CD14-positive monocyte (primary cell): ENCODE data around the gene MEP1B. TPM values are rescaled to one million over a fixed set of nuclear protein-coding genes. Genes with fewer than 3 reads are reported as not detected.
"Not testable (repeated sequence)": the region's sequence is repeated elsewhere in the genome, so short reads cannot be mapped to it uniquely, and the experiment has no call there.

Experiments used
- DNase-seq, 3 donors: peaks; one replicate each; pipeline ENCODE4 v3.0.0-alpha.2; 2011 to 2022
- H2AFZ ChIP-seq: 2 replicates; pipeline ENCODE4 v1.6.0; 2012; ENCODE audit warnings: mild to moderate bottlenecking, low read depth, low read length, inconsistent platforms; ENCODE audit not compliant: insufficient read depth, poor library complexity, severe bottlenecking
- H3K27ac ChIP-seq, 2 donors: 1 replicate in 1 of 2; 2 replicates in 1 of 2; pipeline ENCODE4 v1.5.1; 2012 to 2013; ENCODE audit warnings: low read length in 2 of 2, control low read depth in 1 of 2, inconsistent platforms in 1 of 2, low read depth in 1 of 2, mild to moderate bottlenecking in 1 of 2
- H3K27me3 ChIP-seq, 2 donors: one replicate each; pipeline versions ENCODE4 v1.6.0 to v1.6.1; 2011 to 2013; ENCODE audit warnings: low read length in 2 of 2; ENCODE audit not compliant: control insufficient read depth in 2 of 2, insufficient read depth in 2 of 2
- H3K36me3 ChIP-seq, 2 donors: replicated peaks in 1 of 2; 1 replicate in 1 of 2; 2 replicates in 1 of 2; pipeline versions ENCODE4 v1.5.1 to v1.6.1; 2012 to 2013; ENCODE audit warnings: low read length in 2 of 2, control low read depth in 1 of 2, inconsistent platforms in 1 of 2, mild to moderate bottlenecking in 1 of 2; ENCODE audit not compliant: insufficient read depth in 2 of 2, control insufficient read depth in 1 of 2
- H3K4me1 ChIP-seq, 2 donors: 1 replicate in 1 of 2; 2 replicates in 1 of 2; pipeline versions ENCODE4 v1.5.1 to v1.6.1; 2012 to 2013; ENCODE audit warnings: low read length in 2 of 2, control low read depth in 1 of 2, inconsistent platforms in 1 of 2, mild to moderate bottlenecking in 1 of 2, moderate library complexity in 1 of 2; ENCODE audit not compliant: insufficient read depth in 2 of 2, control insufficient read depth in 1 of 2
- H3K4me2 ChIP-seq: replicated peaks from 2 replicates; pipeline ENCODE3; 2012; ENCODE audit warnings: low read length, moderate library complexity, mild to moderate bottlenecking; ENCODE audit not compliant: poor library complexity, severe bottlenecking; ENCODE audit errors: extremely low read depth
- H3K4me3 ChIP-seq, 3 experiments: fragments of 200-600 bp in 1 of 3; sonication (generic) in 1 of 3; replicated peaks in 1 of 3; 1 replicate in 2 of 3; 2 replicates in 1 of 3; pipeline ENCODE4 v1.5.1; 2011 to 2013; ENCODE audit warnings: low read length in 3 of 3, mild to moderate bottlenecking in 3 of 3, control low read depth in 2 of 3, low read depth in 2 of 3, inconsistent platforms in 1 of 3, moderate library complexity in 1 of 3
- H3K79me2 ChIP-seq: 2 replicates; pipeline ENCODE4 v1.6.0; 2012; ENCODE audit warnings: mild to moderate bottlenecking, control low read depth, inconsistent platforms, low read length, moderate library complexity; ENCODE audit not compliant: insufficient read depth
- H3K9ac ChIP-seq: 2 replicates; pipeline ENCODE4 v1.6.0; 2017; ENCODE audit warnings: low read length, mild to moderate bottlenecking; ENCODE audit not compliant: insufficient read depth, poor library complexity, severe bottlenecking
- H3K9me3 ChIP-seq, 2 donors: replicated peaks in 1 of 2; 1 replicate in 1 of 2; 2 replicates in 1 of 2; pipeline versions ENCODE4 v1.5.1 to v1.6.1; 2012 to 2013; ENCODE audit warnings: low read length in 2 of 2, control low read depth in 1 of 2; ENCODE audit not compliant: control insufficient read depth in 1 of 2, insufficient read depth in 1 of 2
- H4K20me1 ChIP-seq: 2 replicates; pipeline ENCODE4 v1.6.0; 2012; ENCODE audit warnings: mild to moderate bottlenecking, low read length, control low read depth, moderate library complexity; ENCODE audit not compliant: insufficient read depth
- H3K27ac Mint-ChIP-seq, 7 donors: one replicate each; pipeline ENCODE4 v1.8.0; 2020; ENCODE audit warnings: mild to moderate bottlenecking in 7 of 7, mixed read lengths in 7 of 7, moderate library complexity in 6 of 7, inconsistent platforms in 2 of 7
- H3K27me3 Mint-ChIP-seq, 3 donors: one replicate each; pipeline ENCODE4 v1.8.0; 2021 to 2022; ENCODE audit warnings: low read depth in 3 of 3, mild to moderate bottlenecking in 3 of 3, mixed read lengths in 3 of 3, moderate library complexity in 3 of 3, inconsistent platforms in 1 of 3
- H3K36me3 Mint-ChIP-seq, 2 donors: one replicate each; pipeline ENCODE4 v1.8.0; 2020; ENCODE audit warnings: mixed read lengths in 2 of 2, inconsistent platforms in 1 of 2, mild to moderate bottlenecking in 1 of 2
- H3K4me1 Mint-ChIP-seq: one replicate; pipeline ENCODE4 v1.8.0; 2020; ENCODE audit warnings: mild to moderate bottlenecking, mixed read lengths
- H3K4me3 Mint-ChIP-seq, 2 donors: one replicate each; pipeline ENCODE4 v1.8.0; 2020; ENCODE audit warnings: mild to moderate bottlenecking in 2 of 2, mixed read lengths in 2 of 2, moderate library complexity in 1 of 2
- H3K9me3 Mint-ChIP-seq, 7 donors: one replicate each; pipeline ENCODE4 v1.8.0; 2020 to 2022; ENCODE audit warnings: mixed read lengths in 7 of 7, mild to moderate bottlenecking in 6 of 7, moderate library complexity in 6 of 7, inconsistent platforms in 2 of 7
- WGBS: methylation state at CpG from one replicate; pipeline ENCODE4 v1.1.5; 2013; ENCODE audit warnings: missing lambda C conversion rate; ENCODE audit not compliant: insufficient coverage; 5-methylcytosine and 5-hydroxymethylcytosine counted together
- intact Hi-C, 2 donors: fragments of 100-400 bp; cut with micrococcal nuclease; formaldehyde crosslinking; loops; one replicate each; pipeline versions ENCODE4 v1.15.0 to v1.15.1; 2023
- polyA plus RNA-seq, 3 donors: library from polyadenylated mRNA; depleted of rRNA in 1 of 3; unstranded in 2 of 3; stranded (reverse) in 1 of 3; fragments of 300-500 nt in 2 of 3; fragments of >200 nt in 1 of 3; fragmentation: Illumina TruSeq in 2 of 3; gene quantifications; 1 replicate in 2 of 3; 2 replicates in 1 of 3; pipeline ENCODE4 v1.2.3, GENCODE V29; 2012 to 2021
- TF ChIP-seq, protein P1 (sequence below): fragments of 200-600 bp; IDR thresholded peaks from one replicate; pipeline ENCODE4 v1.8.0; 2022; ENCODE audit warnings: antibody characterized with exemption, mild to moderate bottlenecking

The MEP1B gene
- polyA plus RNA-seq, 3 donors, result not detected

- DNase-seq, result no peak
- H3K27me3 Mint-ChIP-seq, result no peaks in the 10 kb centered on the region
- no peaks in the 10 kb centered on the region for H3K4me1 Mint-ChIP-seq
- intact Hi-C loops, result no loop called here
- Histone ChIP-seq H3K9me3 (no peaks in the 10 kb centered on the region), H3K36me3 (no peaks in the 10 kb centered on the region), H3K4me3 (no peak overlapping the region), H3K27me3 (no peaks in the 10 kb centered on the region), H2AFZ (no peak overlapping the region), H3K4me2 (no peak overlapping the region), H4K20me1 (no peaks in the 10 kb centered on the region), H3K27ac (no peak overlapping the region), H3K4me1 (no peaks in the 10 kb centered on the region), H3K9ac (no peak overlapping the region), H3K79me2 (no peaks in the 10 kb centered on the region)
- peaks cover 0 to 2% (median 0%) of the 10 kb centered on the region in 7 donors for H3K9me3 Mint-ChIP-seq
- H3K27ac Mint-ChIP-seq, result no peak overlapping the region
- TF ChIP-seq, protein P1, sequence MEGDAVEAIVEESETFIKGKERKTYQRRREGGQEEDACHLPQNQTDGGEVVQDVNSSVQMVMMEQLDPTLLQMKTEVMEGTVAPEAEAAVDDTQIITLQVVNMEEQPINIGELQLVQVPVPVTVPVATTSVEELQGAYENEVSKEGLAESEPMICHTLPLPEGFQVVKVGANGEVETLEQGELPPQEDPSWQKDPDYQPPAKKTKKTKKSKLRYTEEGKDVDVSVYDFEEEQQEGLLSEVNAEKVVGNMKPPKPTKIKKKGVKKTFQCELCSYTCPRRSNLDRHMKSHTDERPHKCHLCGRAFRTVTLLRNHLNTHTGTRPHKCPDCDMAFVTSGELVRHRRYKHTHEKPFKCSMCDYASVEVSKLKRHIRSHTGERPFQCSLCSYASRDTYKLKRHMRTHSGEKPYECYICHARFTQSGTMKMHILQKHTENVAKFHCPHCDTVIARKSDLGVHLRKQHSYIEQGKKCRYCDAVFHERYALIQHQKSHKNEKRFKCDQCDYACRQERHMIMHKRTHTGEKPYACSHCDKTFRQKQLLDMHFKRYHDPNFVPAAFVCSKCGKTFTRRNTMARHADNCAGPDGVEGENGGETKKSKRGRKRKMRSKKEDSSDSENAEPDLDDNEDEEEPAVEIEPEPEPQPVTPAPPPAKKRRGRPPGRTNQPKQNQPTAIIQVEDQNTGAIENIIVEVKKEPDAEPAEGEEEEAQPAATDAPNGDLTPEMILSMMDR, result no peak
- no peak overlapping the region for H3K4me3 Mint-ChIP-seq
- 88% methylated on average over 1 of the region's 2 CpGs for WGBS
- H3K36me3 Mint-ChIP-seq, result no peaks in the 10 kb centered on the region
Observed at GRCh38 chr18:32216390-32216789, 26.6 kb downstream of the MEP1B start.

- Histone ChIP-seq H3K4me1 (no peaks in the 10 kb centered on the region), H3K4me2 (no peak overlapping the region)
Observed at GRCh38 chr18:32219431-32220018, 29.7 kb downstream of the MEP1B start.

DNA sequence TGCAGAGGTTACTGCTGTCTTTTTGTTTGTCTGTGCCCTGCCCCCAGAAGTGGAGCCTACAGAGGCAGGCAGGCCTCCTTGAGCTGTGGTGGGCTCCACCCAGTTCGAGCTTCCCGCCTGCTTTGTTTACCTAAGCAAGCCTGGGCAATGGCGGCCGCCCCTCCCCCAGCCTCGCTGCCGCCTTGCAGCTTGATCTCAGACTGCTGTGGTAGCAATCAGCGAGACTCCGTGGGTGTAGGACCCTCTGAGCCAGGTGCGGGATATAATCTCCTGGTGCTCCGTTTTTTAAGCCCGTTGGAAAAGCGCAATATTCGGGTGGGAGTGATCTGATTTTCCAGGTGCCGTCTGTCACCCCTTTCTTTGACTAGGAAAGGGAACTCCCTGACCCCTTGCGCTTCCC lies 43.5 kb downstream of the MEP1B start:
- H3K4me3 Mint-ChIP-seq, H3K4me2 ChIP-seq, H3K4me1 Mint-ChIP-seq, intact Hi-C loops, H2AFZ ChIP-seq, H3K9ac ChIP-seq, H3K27me3 Mint-ChIP-seq, H3K4me1 ChIP-seq, H3K36me3 Mint-ChIP-seq, H3K9me3 ChIP-seq, DNase-seq, H4K20me1 ChIP-seq, H3K4me3 ChIP-seq, H3K79me2 ChIP-seq, H3K27ac ChIP-seq, H3K36me3 ChIP-seq, H3K27ac Mint-ChIP-seq, H3K27me3 ChIP-seq: not testable (repeated sequence)
- WGBS, result 98% methylated on average over 13 of the region's 15 CpGs
- peaks cover 4 to 14% (median 9%) of the 10 kb centered on the region in 7 donors for H3K9me3 Mint-ChIP-seq

More at GRCh38 chr18:32219431-32220018, 29.7 kb downstream of the MEP1B start:
- Histone ChIP-seq H2AFZ (no peak overlapping the region), H3K36me3 (no peaks in the 10 kb centered on the region), H4K20me1 (no peaks in the 10 kb centered on the region), H3K9ac (no peak overlapping the region), H3K9me3 (no peaks in the 10 kb centered on the region), H3K4me3 (no peak overlapping the region), H3K79me2 (no peaks in the 10 kb centered on the region), H3K27me3 (no peaks in the 10 kb centered on the region), H3K27ac (no peak overlapping the region)
- DNase-seq, result no peak
- no peaks in the 10 kb centered on the region for H3K4me1 Mint-ChIP-seq
- no peak overlapping the region for H3K4me3 Mint-ChIP-seq
- TF ChIP-seq, protein P1, result no peak
- no peak overlapping the region for H3K27ac Mint-ChIP-seq
- 100% methylated on average over 3 of the region's 3 CpGs for whole genome bisulfite sequencing
- H3K9me3 Mint-ChIP-seq, result peaks cover 0 to 2% (median 0%) of the 10 kb centered on the region in 7 donors
- intact Hi-C loops, result no loop called here
- no peaks in the 10 kb centered on the region for H3K27me3 Mint-ChIP-seq
- no peaks in the 10 kb centered on the region for H3K36me3 Mint-ChIP-seq
